Measurements from ENCODE around the gene SLC25A13. TPM values are rescaled to one million over a fixed set of nuclear protein-coding genes. Genes with fewer than 3 reads are reported as not detected.

Gene SLC25A13
- total RNA-seq, 1 donor from 2014 or later, result 55.8 TPM

DNA sequence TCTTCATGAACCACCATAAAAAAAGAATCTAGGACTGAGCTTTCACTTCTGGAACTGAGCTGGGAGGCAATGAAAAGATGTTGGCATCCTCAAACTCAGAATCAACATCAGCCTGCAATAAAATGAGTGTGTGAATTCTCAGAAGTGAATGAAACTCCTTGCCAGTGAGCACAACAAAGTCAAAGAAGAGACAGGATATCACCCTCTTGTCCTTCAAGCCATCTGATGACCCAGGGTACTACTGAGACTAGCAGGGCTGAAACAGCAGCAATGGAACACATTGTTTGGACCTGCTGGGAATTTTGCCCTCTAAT is 13.0 kb downstream of the SLC25A13 start:
- H3K9me3 Mint-ChIP-seq, result no peaks in the 10 kb centered on the region
- no peak overlapping the region for H3K4me3 Mint-ChIP-seq
- peak overlapping the region; percentile 71 for H3K27ac Mint-ChIP-seq
- no peaks in the 10 kb centered on the region for H3K27me3 Mint-ChIP-seq
- peaks cover 12% of the 10 kb centered on the region for H3K36me3 Mint-ChIP-seq
- DNase-seq (ENCODE audit: extremely low spot score, unreplicated experiment), result no peak
- TF ChIP-seq, protein P1, sequence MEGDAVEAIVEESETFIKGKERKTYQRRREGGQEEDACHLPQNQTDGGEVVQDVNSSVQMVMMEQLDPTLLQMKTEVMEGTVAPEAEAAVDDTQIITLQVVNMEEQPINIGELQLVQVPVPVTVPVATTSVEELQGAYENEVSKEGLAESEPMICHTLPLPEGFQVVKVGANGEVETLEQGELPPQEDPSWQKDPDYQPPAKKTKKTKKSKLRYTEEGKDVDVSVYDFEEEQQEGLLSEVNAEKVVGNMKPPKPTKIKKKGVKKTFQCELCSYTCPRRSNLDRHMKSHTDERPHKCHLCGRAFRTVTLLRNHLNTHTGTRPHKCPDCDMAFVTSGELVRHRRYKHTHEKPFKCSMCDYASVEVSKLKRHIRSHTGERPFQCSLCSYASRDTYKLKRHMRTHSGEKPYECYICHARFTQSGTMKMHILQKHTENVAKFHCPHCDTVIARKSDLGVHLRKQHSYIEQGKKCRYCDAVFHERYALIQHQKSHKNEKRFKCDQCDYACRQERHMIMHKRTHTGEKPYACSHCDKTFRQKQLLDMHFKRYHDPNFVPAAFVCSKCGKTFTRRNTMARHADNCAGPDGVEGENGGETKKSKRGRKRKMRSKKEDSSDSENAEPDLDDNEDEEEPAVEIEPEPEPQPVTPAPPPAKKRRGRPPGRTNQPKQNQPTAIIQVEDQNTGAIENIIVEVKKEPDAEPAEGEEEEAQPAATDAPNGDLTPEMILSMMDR (conservative IDR thresholded peaks at IDR 0.05), result no peak
- peaks cover 51% of the 10 kb centered on the region for H3K4me1 Mint-ChIP-seq (ENCODE audit: unreplicated experiment)

DNA sequence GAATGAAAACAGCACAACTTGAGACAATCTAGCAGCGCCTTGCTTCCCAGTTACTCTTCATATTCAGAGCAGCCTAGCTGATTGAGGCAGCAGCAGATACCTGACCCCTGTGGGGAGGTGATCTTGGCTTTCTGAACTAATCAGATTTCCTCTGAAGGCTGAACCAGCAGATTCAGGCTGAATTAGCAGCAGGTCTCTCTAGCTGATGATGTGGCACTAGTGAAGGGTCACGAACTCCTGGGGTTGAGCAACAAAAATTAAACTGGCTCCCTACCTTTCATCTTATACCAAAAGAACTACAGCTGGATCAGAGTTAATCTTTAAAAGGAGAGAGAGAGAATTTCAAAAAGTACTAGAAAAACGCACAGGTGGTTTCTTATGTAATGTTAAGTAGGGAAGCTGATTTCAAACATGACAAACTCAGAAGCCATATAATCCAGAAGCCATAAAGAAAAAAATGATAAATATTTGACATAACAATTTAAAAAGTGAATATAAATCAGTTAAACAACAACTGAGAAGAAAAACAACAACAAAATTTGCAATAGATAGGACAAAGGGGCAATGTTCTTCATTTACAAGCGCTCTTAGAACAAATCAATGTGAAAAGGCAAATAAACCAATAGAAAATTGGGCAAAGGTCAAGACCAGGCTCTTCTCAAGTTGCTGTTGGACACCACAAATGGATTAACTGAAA is 13.5 kb downstream of the SLC25A13 start:
- no peaks in the 10 kb centered on the region for H3K27me3 Mint-ChIP-seq
- DNase-seq (ENCODE audit: extremely low spot score, unreplicated experiment), result no peak
- H3K4me1 Mint-ChIP-seq (ENCODE audit: unreplicated experiment), result peaks cover 53% of the 10 kb centered on the region
- H3K36me3 Mint-ChIP-seq, result peaks cover 10% of the 10 kb centered on the region
- TF ChIP-seq, protein P1 (conservative IDR thresholded peaks at IDR 0.05), result no peak
- H3K9me3 Mint-ChIP-seq, result no peaks in the 10 kb centered on the region
- peak overlapping the region; percentile 19 for H3K4me3 Mint-ChIP-seq
- peak overlapping the region; percentile 71 for H3K27ac Mint-ChIP-seq

DNA sequence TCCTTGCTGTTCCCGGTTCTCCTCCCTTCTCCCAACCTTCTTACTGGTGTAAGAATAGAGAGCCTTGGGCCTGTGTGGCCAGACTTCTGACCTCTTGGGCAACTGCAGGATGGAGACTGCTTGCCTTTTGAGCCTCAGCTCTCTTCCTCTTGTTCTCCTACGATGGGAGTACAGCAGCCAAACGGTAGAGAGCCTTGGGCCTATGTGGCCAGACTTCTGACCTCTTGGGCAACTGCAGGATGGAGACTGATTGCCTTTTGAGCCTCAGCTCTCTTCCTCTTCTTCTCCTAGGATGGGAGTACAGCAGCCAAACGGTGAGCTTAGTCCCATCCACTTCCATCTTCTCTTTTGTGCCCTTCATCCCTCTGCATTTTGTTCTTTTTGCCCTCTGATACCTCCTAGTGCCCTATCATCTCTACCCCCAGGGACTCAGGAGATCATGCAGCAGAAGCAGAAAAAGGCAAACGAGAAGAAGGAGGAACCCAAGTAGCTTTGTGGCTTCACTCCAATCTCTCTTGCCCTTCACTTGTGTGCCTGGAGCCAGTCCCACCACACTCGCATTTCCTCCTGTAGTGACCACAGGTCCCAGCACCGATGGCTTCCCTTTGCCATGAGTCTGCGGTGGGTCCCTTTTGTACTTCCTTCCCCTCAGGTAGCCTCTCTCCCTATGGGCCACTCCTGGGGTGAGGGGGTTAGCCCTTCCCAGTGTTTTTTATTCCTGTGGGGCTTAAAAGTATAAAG is 15.3 kb downstream of the SLC25A13 start:
- Mint-ChIP-seq H3K27me3 (no peaks in the 10 kb centered on the region), H3K36me3 (peaks cover 10% of the 10 kb centered on the region), H3K4me1 (ENCODE audit: unreplicated experiment) (peaks cover 59% of the 10 kb centered on the region), H3K27ac (no peak overlapping the region), H3K9me3 (no peaks in the 10 kb centered on the region), H3K4me3 (no peak overlapping the region)
- no peak for DNase-seq (ENCODE audit: extremely low spot score, unreplicated experiment)
- TF ChIP-seq, protein P1 (conservative IDR thresholded peaks at IDR 0.05), result no peak

DNA sequence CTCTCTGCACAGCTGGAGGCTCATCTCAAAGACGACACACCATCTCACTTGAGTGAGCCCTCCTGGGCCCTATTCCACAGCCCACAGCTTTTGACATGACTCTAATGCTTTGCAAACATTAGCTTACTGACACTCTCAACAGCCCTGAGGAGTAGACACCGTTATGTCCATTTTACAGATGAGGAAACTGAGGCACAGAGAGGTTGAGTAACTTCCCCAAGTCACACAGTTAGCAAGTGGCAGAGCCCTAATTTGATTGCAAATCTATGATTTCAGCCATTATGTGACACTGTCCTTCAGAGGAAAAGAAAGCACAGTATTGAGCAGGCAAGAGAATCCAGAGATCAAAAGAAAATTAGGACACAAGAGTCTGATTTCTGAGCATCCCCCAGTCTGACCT is 16.0 kb downstream of the SLC25A13 start:
- no peak overlapping the region for H3K27ac Mint-ChIP-seq
- no peaks in the 10 kb centered on the region for H3K9me3 Mint-ChIP-seq
- H3K27me3 Mint-ChIP-seq, result no peaks in the 10 kb centered on the region
- H3K36me3 Mint-ChIP-seq, result peaks cover 10% of the 10 kb centered on the region
- DNase-seq (ENCODE audit: extremely low spot score, unreplicated experiment), result no peak
- TF ChIP-seq, protein P1 (conservative IDR thresholded peaks at IDR 0.05), result no peak
- peaks cover 56% of the 10 kb centered on the region for H3K4me1 Mint-ChIP-seq (ENCODE audit: unreplicated experiment)
- H3K4me3 Mint-ChIP-seq, result no peak overlapping the region

DNA sequence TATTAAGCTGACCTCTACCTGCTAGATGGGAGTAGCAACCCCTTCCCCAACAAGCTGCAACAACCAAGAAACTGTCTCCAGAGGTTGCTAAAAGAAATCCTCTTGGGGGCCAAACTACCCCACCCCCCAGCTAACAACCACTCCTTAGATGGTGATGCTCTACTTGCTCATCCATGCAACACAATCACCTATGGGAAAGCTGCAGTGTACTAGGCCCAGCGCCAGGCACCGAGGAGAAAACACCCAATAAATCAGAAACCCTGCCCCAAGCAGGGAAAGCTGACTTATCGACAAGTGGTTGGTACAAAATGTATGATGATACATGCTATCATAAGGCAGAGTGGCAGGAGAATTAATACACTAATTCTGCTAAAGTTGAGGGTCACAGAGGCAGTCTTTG is 17.3 kb downstream of the SLC25A13 start:
- H3K9me3 Mint-ChIP-seq, result no peaks in the 10 kb centered on the region
- peaks cover 10% of the 10 kb centered on the region for H3K36me3 Mint-ChIP-seq
- TF ChIP-seq, protein P1 (conservative IDR thresholded peaks at IDR 0.05), result no peak
- H3K27me3 Mint-ChIP-seq, result no peaks in the 10 kb centered on the region
- H3K4me1 Mint-ChIP-seq (ENCODE audit: unreplicated experiment), result peaks cover 50% of the 10 kb centered on the region
- no peak overlapping the region for H3K27ac Mint-ChIP-seq
- no peak overlapping the region for H3K4me3 Mint-ChIP-seq
- no peak for DNase-seq (ENCODE audit: extremely low spot score, unreplicated experiment)
